WTC11 (cell line): ENCODE data around the gene OGA. TPM values are rescaled to one million over a fixed set of nuclear protein-coding genes. Genes with fewer than 3 reads are reported as not detected.

Experiments used
- ATAC-seq: fragments of 200-7000 bp; cut with Tn5 transposase; 2 replicates; pipeline ENCODE4 v1.10.0; 2021; ENCODE audit warnings: mild to moderate bottlenecking, moderate library complexity
- CTCF ChIA-PET: fragments of 300-600 bp; sonication (Branson Sonifier 250); formaldehyde crosslinking; loops from one replicate; lab custom pipeline; 2021; ENCODE audit warnings: antibody characterized with exemption; lab: Charles Lee
- POLR2A ChIA-PET: fragments of 350-600 bp; sonication (Branson Sonifier 250); formaldehyde crosslinking; loops from one replicate; lab custom pipeline; 2021; ENCODE audit warnings: antibody characterized with exemption; lab: Charles Lee
- DNase-seq: peaks from one replicate; pipeline ENCODE4 v3.0.0; 2021; ENCODE audit warnings: low spot score
- H3K27ac Mint-ChIP-seq: 2 replicates; pipeline ENCODE4 v1.8.0; 2021; ENCODE audit warnings: mixed read lengths
- H3K27me3 Mint-ChIP-seq: 2 replicates; pipeline ENCODE4 v1.8.0; 2021; ENCODE audit warnings: low read depth, mild to moderate bottlenecking, moderate library complexity, mixed read lengths
- H3K36me3 Mint-ChIP-seq: 2 replicates; pipeline ENCODE4 v1.8.0; 2021; ENCODE audit warnings: mixed read lengths
- H3K4me1 Mint-ChIP-seq: 2 replicates; pipeline ENCODE4 v1.8.0; 2022; ENCODE audit warnings: mixed read lengths
- H3K4me3 Mint-ChIP-seq: 2 replicates; pipeline ENCODE4 v1.8.0; 2021; ENCODE audit warnings: mild to moderate bottlenecking, moderate library complexity, mixed read lengths
- H3K9me3 Mint-ChIP-seq: 2 replicates; pipeline ENCODE4 v1.8.0; 2021; ENCODE audit warnings: mixed read lengths
- ATF1 ChIP-seq: sonication (generic); formaldehyde crosslinking; IDR thresholded peaks from 2 replicates; pipeline ENCODE4 v1.8.1; 2023; ENCODE audit warnings: mild to moderate bottlenecking, moderate library complexity, missing genetic modification reagents
- CREB1 ChIP-seq: sonication (generic); formaldehyde crosslinking; IDR thresholded peaks from 2 replicates; pipeline ENCODE4 v1.8.0; 2023; ENCODE audit warnings: mild to moderate bottlenecking, missing genetic modification reagents
- ERG ChIP-seq: fragments of 250-450 bp; sonication (Bioruptor Pico); IDR thresholded peaks from 2 replicates; pipeline ENCODE4 v1.8.0; 2021; ENCODE audit warnings: mild to moderate bottlenecking
- ESRRA ChIP-seq: sonication (generic); formaldehyde crosslinking; IDR thresholded peaks from 2 replicates; pipeline ENCODE4 v1.8.1; 2022; ENCODE audit warnings: mild to moderate bottlenecking, missing genetic modification reagents, borderline replicate concordance
- FOXJ3 ChIP-seq: sonication (generic); formaldehyde crosslinking; IDR thresholded peaks from 2 replicates; pipeline ENCODE4 v1.9.0; 2021; ENCODE audit warnings: missing genetic modification reagents, mild to moderate bottlenecking, borderline replicate concordance
- GABPB1 ChIP-seq: sonication (generic); formaldehyde crosslinking; IDR thresholded peaks from 2 replicates; pipeline ENCODE4 v1.8.1; 2023; ENCODE audit warnings: mild to moderate bottlenecking, missing genetic modification reagents
- GRHL2 ChIP-seq: fragments of 250-450 bp; sonication (Bioruptor Pico); IDR thresholded peaks from 2 replicates; pipeline ENCODE4 v1.8.0; 2022; ENCODE audit warnings: mild to moderate bottlenecking, moderate library complexity; ENCODE audit not compliant: insufficient replicate concordance, severe bottlenecking
- HMGA2 ChIP-seq: fragments of 250-450 bp; sonication (Bioruptor Pico); IDR thresholded peaks from 2 replicates; pipeline ENCODE4 v1.4.0; 2021; ENCODE audit warnings: mild to moderate bottlenecking, moderate library complexity
- JAZF1 ChIP-seq: fragments of 250-450 bp; sonication (Bioruptor Pico); IDR thresholded peaks from 2 replicates; pipeline ENCODE4 v1.9.0; 2021; ENCODE audit warnings: moderate library complexity, mild to moderate bottlenecking, inconsistent platforms
- KAT7 ChIP-seq: sonication (generic); formaldehyde crosslinking; IDR thresholded peaks from 2 replicates; pipeline ENCODE4 v1.8.1; 2023; ENCODE audit warnings: missing genetic modification reagents, mild to moderate bottlenecking, borderline replicate concordance
- MAX ChIP-seq: sonication (generic); formaldehyde crosslinking; IDR thresholded peaks from 2 replicates; pipeline ENCODE4 v1.8.0; 2022; ENCODE audit warnings: mild to moderate bottlenecking, missing genetic modification reagents
- NFE2L1 ChIP-seq: sonication (generic); formaldehyde crosslinking; IDR thresholded peaks from 2 replicates; pipeline ENCODE4 v1.8.1; 2023; ENCODE audit warnings: missing genetic modification reagents
- NR3C1 ChIP-seq: sonication (generic); formaldehyde crosslinking; conservative IDR thresholded peaks from 2 replicates; pipeline ENCODE4 v1.8.1; 2023; ENCODE audit warnings: low read depth, mild to moderate bottlenecking, missing genetic modification reagents
- OVOL2 ChIP-seq: fragments of 250-450 bp; sonication (Bioruptor Pico); IDR thresholded peaks from 2 replicates; pipeline ENCODE4 v1.9.0; 2021; ENCODE audit warnings: mild to moderate bottlenecking, borderline replicate concordance
- PRRX2 ChIP-seq: fragments of 250-450 bp; sonication (Bioruptor Pico); IDR thresholded peaks from 2 replicates; pipeline ENCODE4 v1.8.0; 2021; ENCODE audit warnings: mild to moderate bottlenecking
- RORB ChIP-seq: fragments of 250-450 bp; sonication (Bioruptor Pico); IDR thresholded peaks from 2 replicates; pipeline ENCODE4 v1.9.0; 2021; ENCODE audit warnings: mild to moderate bottlenecking
- SOX15 ChIP-seq: fragments of 250-450 bp; sonication (Bioruptor Pico); IDR thresholded peaks from 2 replicates; pipeline ENCODE4 v1.9.0; 2021; ENCODE audit warnings: mild to moderate bottlenecking
- ZNF232 ChIP-seq: sonication (generic); formaldehyde crosslinking; IDR thresholded peaks from 2 replicates; pipeline ENCODE4 v1.8.0; 2022; ENCODE audit warnings: mild to moderate bottlenecking, missing genetic modification reagents
- ZNF263 ChIP-seq: sonication (generic); formaldehyde crosslinking; IDR thresholded peaks from 2 replicates; pipeline ENCODE4 v1.8.1; 2022; ENCODE audit warnings: low read depth, mild to moderate bottlenecking, moderate library complexity, missing genetic modification reagents
- total RNA-seq: library from RNA; stranded (reverse); gene quantifications from 3 replicates; pipeline ENCODE4 v1.2.3, GENCODE V29; 2021
- TF ChIP-seq, protein P1 (sequence below): fragments of 250-450 bp; sonication (Bioruptor Pico); IDR thresholded peaks from 2 replicates; pipeline ENCODE4 v1.9.0; 2021; ENCODE audit warnings: mild to moderate bottlenecking
- TF ChIP-seq, protein P2 (sequence below): sonication (generic); formaldehyde crosslinking; IDR thresholded peaks from 2 replicates; pipeline ENCODE4 v1.8.1; 2022; ENCODE audit warnings: mild to moderate bottlenecking, moderate library complexity, missing genetic modification reagents
- TF ChIP-seq, protein P3 (sequence below): sonication (generic); formaldehyde crosslinking; IDR thresholded peaks from 2 replicates; pipeline ENCODE4 v1.8.1; 2023; ENCODE audit warnings: mild to moderate bottlenecking, missing genetic modification reagents, borderline replicate concordance

The OGA gene
- total RNA-seq, 1 experiment from 2014 or later: 111 TPM

DNA sequence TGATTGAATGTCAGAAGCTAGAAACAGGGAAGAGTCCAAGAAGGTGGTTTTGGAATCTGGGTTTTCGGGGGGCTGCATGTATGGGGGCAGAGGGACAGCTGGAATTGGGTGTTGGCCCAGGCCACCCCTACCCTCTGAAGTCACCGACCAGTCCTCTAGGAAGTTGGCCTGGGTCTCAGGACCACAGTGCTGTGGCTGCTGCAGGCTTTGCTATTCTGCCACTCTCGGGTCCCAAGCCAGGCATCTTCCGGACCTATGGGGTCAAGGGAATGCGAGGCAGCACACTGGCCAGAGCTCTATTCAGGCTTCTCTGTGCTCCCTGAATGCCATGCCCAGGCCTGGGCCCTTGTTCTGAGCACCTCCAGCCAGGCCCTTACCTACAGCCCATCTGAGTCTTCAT, 55.5 kb downstream of the OGA start:
- Mint-ChIP-seq H3K4me3 (no peak overlapping the region), H3K9me3 (no peaks in the 10 kb centered on the region), H3K36me3 (no peaks in the 10 kb centered on the region), H3K27ac (no peak overlapping the region), H3K4me1 (peaks cover 19% of the 10 kb centered on the region), H3K27me3 (peaks cover 8% of the 10 kb centered on the region)
- CTCF ChIA-PET: interaction anchor here (1.3 to 1.6 kb wide), 3 partner anchors 11 to 19 kb away, joined by 3 to 6 read pairs (median 5); no protein-coding TSS in a partner anchor
- no peak for ATAC-seq
- TF ChIP-seq NR3C1 (CRISPR knock-in tag) (no peak), MAX (no peak), ESRRA (no peak), OVOL2 (no peak), GRHL2 (CRISPR knock-in tag) (no peak), CREB1 (CRISPR knock-in tag) (no peak), JAZF1 (CRISPR knock-in tag) (no peak), ATF1 (CRISPR knock-in tag) (no peak), KAT7 (CRISPR knock-in tag) (no peak), ZNF263 (CRISPR knock-in tag) (no peak)
- TF ChIP-seq, protein P1, sequence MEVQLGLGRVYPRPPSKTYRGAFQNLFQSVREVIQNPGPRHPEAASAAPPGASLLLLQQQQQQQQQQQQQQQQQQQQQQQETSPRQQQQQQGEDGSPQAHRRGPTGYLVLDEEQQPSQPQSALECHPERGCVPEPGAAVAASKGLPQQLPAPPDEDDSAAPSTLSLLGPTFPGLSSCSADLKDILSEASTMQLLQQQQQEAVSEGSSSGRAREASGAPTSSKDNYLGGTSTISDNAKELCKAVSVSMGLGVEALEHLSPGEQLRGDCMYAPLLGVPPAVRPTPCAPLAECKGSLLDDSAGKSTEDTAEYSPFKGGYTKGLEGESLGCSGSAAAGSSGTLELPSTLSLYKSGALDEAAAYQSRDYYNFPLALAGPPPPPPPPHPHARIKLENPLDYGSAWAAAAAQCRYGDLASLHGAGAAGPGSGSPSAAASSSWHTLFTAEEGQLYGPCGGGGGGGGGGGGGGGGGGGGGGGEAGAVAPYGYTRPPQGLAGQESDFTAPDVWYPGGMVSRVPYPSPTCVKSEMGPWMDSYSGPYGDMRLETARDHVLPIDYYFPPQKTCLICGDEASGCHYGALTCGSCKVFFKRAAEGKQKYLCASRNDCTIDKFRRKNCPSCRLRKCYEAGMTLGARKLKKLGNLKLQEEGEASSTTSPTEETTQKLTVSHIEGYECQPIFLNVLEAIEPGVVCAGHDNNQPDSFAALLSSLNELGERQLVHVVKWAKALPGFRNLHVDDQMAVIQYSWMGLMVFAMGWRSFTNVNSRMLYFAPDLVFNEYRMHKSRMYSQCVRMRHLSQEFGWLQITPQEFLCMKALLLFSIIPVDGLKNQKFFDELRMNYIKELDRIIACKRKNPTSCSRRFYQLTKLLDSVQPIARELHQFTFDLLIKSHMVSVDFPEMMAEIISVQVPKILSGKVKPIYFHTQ (CRISPR knock-in tag): no peak
- TF ChIP-seq, protein P2, sequence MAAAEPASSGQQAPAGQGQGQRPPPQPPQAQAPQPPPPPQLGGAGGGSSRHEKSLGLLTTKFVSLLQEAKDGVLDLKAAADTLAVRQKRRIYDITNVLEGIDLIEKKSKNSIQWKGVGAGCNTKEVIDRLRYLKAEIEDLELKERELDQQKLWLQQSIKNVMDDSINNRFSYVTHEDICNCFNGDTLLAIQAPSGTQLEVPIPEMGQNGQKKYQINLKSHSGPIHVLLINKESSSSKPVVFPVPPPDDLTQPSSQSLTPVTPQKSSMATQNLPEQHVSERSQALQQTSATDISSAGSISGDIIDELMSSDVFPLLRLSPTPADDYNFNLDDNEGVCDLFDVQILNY (CRISPR knock-in tag): no peak
- no peak for DNase-seq
- POLR2A ChIA-PET: interaction anchor here (0.6 kb wide), 1 partner anchor 432 kb away, joined by 7 read pairs; no protein-coding TSS in a partner anchor

DNA sequence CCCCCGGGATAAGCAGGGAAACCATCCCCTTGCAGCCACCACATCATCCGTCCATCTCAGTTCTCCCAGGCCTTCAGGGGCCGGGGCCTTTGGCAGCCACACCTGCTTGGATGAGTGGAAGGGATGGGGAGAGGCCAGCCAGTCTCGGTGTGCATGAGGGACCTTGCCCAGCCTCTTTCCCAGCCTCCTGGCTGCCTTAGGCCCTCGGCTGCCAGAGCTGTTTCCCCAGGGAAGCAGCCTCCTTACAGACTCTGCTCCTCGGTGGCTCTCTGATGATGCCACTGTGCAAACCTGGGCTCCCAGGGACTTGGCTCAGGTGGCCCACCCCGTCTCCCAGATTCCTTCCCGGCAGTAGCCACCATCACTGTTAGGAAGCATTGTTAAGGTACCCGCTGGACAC, 57.0 kb downstream of the OGA start:
- DNase-seq: no peak
- peaks cover 19% of the 10 kb centered on the region for H3K4me1 Mint-ChIP-seq
- H3K27me3 Mint-ChIP-seq: peaks cover 8% of the 10 kb centered on the region

More for the DNA sequence above, 57.0 kb downstream of the OGA start:
- Mint-ChIP-seq H3K36me3 (no peaks in the 10 kb centered on the region), H3K9me3 (no peaks in the 10 kb centered on the region), H3K4me3 (no peak overlapping the region), H3K27ac (no peak overlapping the region)
- TF ChIP-seq NFE2L1 (CRISPR knock-in tag) (no peak), FOXJ3 (CRISPR knock-in tag) (no peak), RORB (no peak), CREB1 (CRISPR knock-in tag) (no peak), ZNF232 (CRISPR knock-in tag) (no peak), SOX15 (CRISPR knock-in tag) (no peak), GABPB1 (CRISPR knock-in tag) (no peak), PRRX2 (CRISPR knock-in tag) (no peak), ZNF263 (CRISPR knock-in tag) (no peak), ERG (CRISPR knock-in tag) (no peak), HMGA2 (CRISPR knock-in tag) (no peak)
- TF ChIP-seq, protein P3, sequence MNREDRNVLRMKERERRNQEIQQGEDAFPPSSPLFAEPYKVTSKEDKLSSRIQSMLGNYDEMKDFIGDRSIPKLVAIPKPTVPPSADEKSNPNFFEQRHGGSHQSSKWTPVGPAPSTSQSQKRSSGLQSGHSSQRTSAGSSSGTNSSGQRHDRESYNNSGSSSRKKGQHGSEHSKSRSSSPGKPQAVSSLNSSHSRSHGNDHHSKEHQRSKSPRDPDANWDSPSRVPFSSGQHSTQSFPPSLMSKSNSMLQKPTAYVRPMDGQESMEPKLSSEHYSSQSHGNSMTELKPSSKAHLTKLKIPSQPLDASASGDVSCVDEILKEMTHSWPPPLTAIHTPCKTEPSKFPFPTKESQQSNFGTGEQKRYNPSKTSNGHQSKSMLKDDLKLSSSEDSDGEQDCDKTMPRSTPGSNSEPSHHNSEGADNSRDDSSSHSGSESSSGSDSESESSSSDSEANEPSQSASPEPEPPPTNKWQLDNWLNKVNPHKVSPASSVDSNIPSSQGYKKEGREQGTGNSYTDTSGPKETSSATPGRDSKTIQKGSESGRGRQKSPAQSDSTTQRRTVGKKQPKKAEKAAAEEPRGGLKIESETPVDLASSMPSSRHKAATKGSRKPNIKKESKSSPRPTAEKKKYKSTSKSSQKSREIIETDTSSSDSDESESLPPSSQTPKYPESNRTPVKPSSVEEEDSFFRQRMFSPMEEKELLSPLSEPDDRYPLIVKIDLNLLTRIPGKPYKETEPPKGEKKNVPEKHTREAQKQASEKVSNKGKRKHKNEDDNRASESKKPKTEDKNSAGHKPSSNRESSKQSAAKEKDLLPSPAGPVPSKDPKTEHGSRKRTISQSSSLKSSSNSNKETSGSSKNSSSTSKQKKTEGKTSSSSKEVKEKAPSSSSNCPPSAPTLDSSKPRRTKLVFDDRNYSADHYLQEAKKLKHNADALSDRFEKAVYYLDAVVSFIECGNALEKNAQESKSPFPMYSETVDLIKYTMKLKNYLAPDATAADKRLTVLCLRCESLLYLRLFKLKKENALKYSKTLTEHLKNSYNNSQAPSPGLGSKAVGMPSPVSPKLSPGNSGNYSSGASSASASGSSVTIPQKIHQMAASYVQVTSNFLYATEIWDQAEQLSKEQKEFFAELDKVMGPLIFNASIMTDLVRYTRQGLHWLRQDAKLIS: no peak
- ChIA-PET CTCF (interaction anchor here (1.6 to 5.6 kb wide), 2 partner anchors 12 to 159 kb away, joined by 5 to 56 read pairs; no protein-coding TSS in a partner anchor), POLR2A (no interaction called here)
- ATAC-seq: no peak
